K562 (cell line): ENCODE results near the gene FGFR4. TPM values are rescaled to one million over a fixed set of nuclear protein-coding genes. Genes with fewer than 3 reads are reported as not detected.

Experiments
- ATAC-seq: fragments of 200-7000 bp; cut with Tn5 transposase; 3 replicates; pipeline ENCODE4 v1.9.1; 2020; ENCODE audit warnings: moderate library complexity
- BruUV-seq: library from RNA; stranded (reverse); fragments of 400-500 nt; replicated peaks from 2 replicates; lab custom pipeline; 2021; lab: Mats Ljungman, UMichigan
- CTCF ChIA-PET: fragments of 300-600 bp; formaldehyde crosslinking; extraction: SDS; loops from one replicate; lab custom pipeline; 2021; ENCODE audit warnings: low intra/inter-chr PET ratio; lab: Yijun Ruan, JAX
- POLR2A ChIA-PET: fragments of 300-600, 350-650 bp; sonication (Branson Sonifier 250); formaldehyde crosslinking; extraction: SDS; loops from one replicate; lab custom pipeline; 2021; ENCODE audit warnings: antibody characterized with exemption, inconsistent platforms; lab: Yijun Ruan, JAX
- DNase-seq, 4 experiments: peaks; one replicate each; pipeline versions ENCODE4 v3.0.0 to v3.0.0-alpha.2; 2011 to 2018; ENCODE audit warnings: low spot score in 3 of 4, mixed read lengths in 3 of 4; ENCODE audit errors: extremely low read depth in 1 of 4
- FAIRE-seq: peaks from 2 replicates; lab custom pipeline; 2011; peaks lifted over from hg19 to GRCh38; lab: Jason Lieb, UNC
- H2AFZ ChIP-seq: 2 replicates; pipeline ENCODE4 v1.6.0; 2011; ENCODE audit warnings: low read depth, low read length, control low read depth, inconsistent platforms
- H3K27ac ChIP-seq: fragments of 200-600 bp; 3 replicates; pipeline ENCODE4 v1.8.0; 2011; ENCODE audit warnings: low read depth, mild to moderate bottlenecking, control low read depth, inconsistent platforms, low read length, moderate library complexity, mixed read lengths; ENCODE audit errors: extremely low read depth
- H3K27me3 ChIP-seq, 2 experiments: fragments of 300-600 bp in 1 of 2; 2 replicates in 1 of 2; 3 replicates in 1 of 2; pipeline versions ENCODE4 v1.6.0 to v1.8.0; 2011; ENCODE audit warnings: inconsistent platforms in 2 of 2, low read length in 2 of 2, mild to moderate bottlenecking in 1 of 2, mixed read lengths in 1 of 2, moderate library complexity in 1 of 2; ENCODE audit not compliant: control insufficient read depth in 2 of 2, insufficient read depth in 2 of 2
- H3K36me3 ChIP-seq: fragments of 300-600 bp; 3 replicates; pipeline ENCODE4 v1.8.0; 2011; ENCODE audit warnings: mild to moderate bottlenecking, low read length, inconsistent platforms; ENCODE audit not compliant: control insufficient read depth, insufficient read depth
- H3K4me1 ChIP-seq, 2 experiments: fragments of 200-600 bp in 1 of 2; replicated peaks in 1 of 2; 2 replicates in 1 of 2; 3 replicates in 1 of 2; pipeline versions ENCODE4 v1.5.1 to v1.8.0; 2011; ENCODE audit warnings: inconsistent platforms in 2 of 2, low read length in 2 of 2, mild to moderate bottlenecking in 1 of 2, mixed read lengths in 1 of 2, moderate library complexity in 1 of 2; ENCODE audit not compliant: control insufficient read depth in 2 of 2, insufficient read depth in 2 of 2
- H3K4me2 ChIP-seq: 2 replicates; pipeline ENCODE4 v1.6.1; 2011; ENCODE audit warnings: low read length, control low read depth, inconsistent platforms, mixed read lengths; ENCODE audit not compliant: insufficient read depth
- H3K4me3 ChIP-seq: fragments of 200-600 bp; sonication (generic), shearing (Covaris generic); 2 replicates; pipeline ENCODE4 v1.5.1; 2016; ENCODE audit warnings: control low read depth, inconsistent platforms
- H3K79me2 ChIP-seq: fragments of 200-600 bp; 3 replicates; pipeline ENCODE4 v1.8.0; 2011; ENCODE audit warnings: low read length, inconsistent platforms; ENCODE audit not compliant: control insufficient read depth, insufficient read depth
- H3K9ac ChIP-seq, 2 experiments: 2 replicates each; pipeline versions ENCODE4 v1.6.0 to v1.6.1; 2011; ENCODE audit warnings: low read depth in 2 of 2, low read length in 2 of 2, control low read depth in 1 of 2, inconsistent platforms in 1 of 2, mild to moderate bottlenecking in 1 of 2, mixed read lengths in 1 of 2; ENCODE audit not compliant: insufficient read depth in 1 of 2
- H3K9me1 ChIP-seq: one replicate; pipeline ENCODE4 v1.6.0; 2011; ENCODE audit warnings: inconsistent platforms, mild to moderate bottlenecking, low read length, moderate library complexity; ENCODE audit not compliant: control insufficient read depth, insufficient read depth
- H3K9me3 ChIP-seq: replicated peaks from 2 replicates; pipeline ENCODE4 v1.5.1; 2011; ENCODE audit warnings: low read depth, low read length, inconsistent platforms; ENCODE audit not compliant: control insufficient read depth, insufficient read depth
- H4K20me1 ChIP-seq: replicated peaks from 2 replicates; pipeline ENCODE4 v1.6.1; 2011; ENCODE audit warnings: low read length, inconsistent platforms, mixed read lengths; ENCODE audit not compliant: control insufficient read depth, insufficient read depth
- CBFA2T2 ChIP-seq: fragments of 450-650 bp; conservative IDR thresholded peaks from 2 replicates; pipeline ENCODE4 v1.6.1; 2017; ENCODE audit warnings: mild to moderate bottlenecking
- EP400 ChIP-seq: fragments of 450-650 bp; IDR thresholded peaks from 2 replicates; pipeline ENCODE4 v1.6.1; 2017; ENCODE audit warnings: antibody characterized with exemption, mild to moderate bottlenecking, moderate library complexity
- PTTG1 ChIP-seq: fragments of 450-650 bp; IDR thresholded peaks from 2 replicates; pipeline ENCODE4 v1.6.1; 2016; ENCODE audit warnings: low read depth, mild to moderate bottlenecking, missing genetic modification characterization, missing compliant biosample characterization
- RAD51 ChIP-seq: fragments of 450-650 bp; IDR thresholded peaks from 2 replicates; pipeline ENCODE4 v1.7.1; 2016; ENCODE audit warnings: low read depth, mild to moderate bottlenecking, borderline replicate concordance
- USF1 ChIP-seq: sonication (generic); formaldehyde crosslinking; IDR thresholded peaks from 2 replicates; pipeline ENCODE4 v1.9.0; 2022; ENCODE audit warnings: mild to moderate bottlenecking, missing genetic modification reagents
- USF2 ChIP-seq: sonication (generic); formaldehyde crosslinking; IDR thresholded peaks from 2 replicates; pipeline ENCODE4 v1.5.0; 2020; ENCODE audit warnings: missing genetic modification reagents
- YBX1 ChIP-seq: fragments of 450-650 bp; IDR thresholded peaks from 2 replicates; pipeline ENCODE4 v1.7.1; 2016; ENCODE audit warnings: mild to moderate bottlenecking
- ZBTB11 ChIP-seq, 3 experiments: fragments of 200-800 bp in 1 of 3; fragments of 250-450 bp in 1 of 3; fragments of 450-650 bp in 1 of 3; sonication (Bioruptor Pico) in 1 of 3; sonication (Bioruptor generic) in 1 of 3; formaldehyde crosslinking in 1 of 3; IDR thresholded peaks; 2 replicates each; pipeline versions ENCODE4 v1.6.1 to v1.8.0; 2016 to 2022; ENCODE audit warnings: mild to moderate bottlenecking in 2 of 3, missing genetic modification characterization in 2 of 3, missing compliant biosample characterization in 1 of 3, moderate library complexity in 1 of 3
- ZEB2 ChIP-seq: fragments of 450-650 bp; IDR thresholded peaks from 2 replicates; pipeline ENCODE4 v1.6.1; 2016
- ZNF717 ChIP-seq: fragments of 250-450 bp; sonication (Bioruptor Pico); IDR thresholded peaks from 2 replicates; pipeline ENCODE4 v1.5.0; 2021
- WGBS: fragments of 100-300 bp; shearing (Covaris generic); methylation state at CpG from one replicate; pipeline ENCODE4 v1.1.6; 2016; ENCODE audit warnings: low coverage, mixed read lengths; ENCODE audit not compliant: insufficient coverage; ENCODE audit errors: missing lambda C conversion rate; 5-methylcytosine and 5-hydroxymethylcytosine counted together
- in situ Hi-C: fragments of 300-500 bp; cut with MboI; formaldehyde crosslinking; loops from 4 replicates; pipeline ENCODE4 v1.15.0; 2018; ENCODE audit warnings: inconsistent platforms, mixed read lengths
- intact Hi-C: fragments of 100-400 bp; cut with micrococcal nuclease; formaldehyde crosslinking; loops from 2 replicates; pipeline ENCODE4 v1.14.2; 2022
- polyA plus RNA-seq, 8 experiments: library from polyadenylated mRNA; depleted of rRNA in 4 of 8; stranded (reverse) in 5 of 8; unstranded in 3 of 8; fragments of >200 nt; fragmentation: Nextera tagmentation in 2 of 8; fragmentation: Illumina TruSeq in 1 of 8; extraction: Ambion mirVana in 2 of 8; extraction: Trizol in 1 of 8; gene quantifications; 2 replicates each; pipeline versions ENCODE4 v1.2.1 to v1.2.3, GENCODE V29; 2011 to 2014; ENCODE audit warnings: inconsistent platforms in 1 of 8, missing spikeins in 1 of 8
- total RNA-seq, 7 experiments: library from RNA; depleted of rRNA in 6 of 7; stranded (reverse); fragments of >200 nt in 6 of 7; fragmentation: Illumina TruSeq in 2 of 7; extraction: Trizol in 2 of 7; gene quantifications; 2 replicates each; pipeline versions ENCODE4 v1.2.1 to v1.2.3, GENCODE V29; 2011 to 2021; ENCODE audit warnings: low replicate concordance in 1 of 7

The FGFR4 gene
- total and polyA plus RNA-seq, 9 of the 15 experiments (the other 6 are each of a cell fraction or from before 2014, with no cell fraction given), result 0.76 to 35.4 (median 7.5) TPM

DNA sequence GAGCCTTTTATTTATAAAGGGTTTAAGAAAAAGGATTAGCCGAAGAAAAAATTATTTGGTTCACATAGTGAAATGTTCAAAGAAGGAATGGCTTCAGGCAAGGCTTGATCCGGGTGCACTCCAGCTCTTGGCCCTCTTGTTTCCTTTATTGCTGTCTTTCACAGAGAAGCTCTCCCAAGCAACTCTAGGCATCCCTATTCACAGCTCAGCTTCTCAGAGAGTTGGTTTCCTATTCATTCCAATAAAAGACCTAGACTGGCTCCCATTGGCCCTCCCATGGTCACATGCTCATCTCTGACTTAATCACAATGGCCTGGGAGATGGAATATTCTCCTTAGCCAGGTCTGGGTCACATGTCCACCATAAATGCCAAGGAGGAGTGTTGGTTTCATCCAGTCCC, 9.4 kb upstream of the FGFR4 start:
- Histone ChIP-seq H3K4me2 (no peak overlapping the region), H3K27me3 (no peaks in the 10 kb centered on the region), H3K79me2 (no peaks in the 10 kb centered on the region), H3K4me1 (peaks cover 0 to 5% of the 10 kb centered on the region in 2 experiments; a peak in 2 of 5 replicates), H3K4me3 (no peak overlapping the region), H3K9me3 (no peaks in the 10 kb centered on the region), H4K20me1 (no peaks in the 10 kb centered on the region), H3K36me3 (no peaks in the 10 kb centered on the region), H3K9ac (no peak overlapping the region), H2AFZ (no peak overlapping the region), H3K9me1 (no peaks in the 10 kb centered on the region), H3K27ac (no peak overlapping the region)
- intact Hi-C loops, result no loop called here
- ATAC-seq (peak; percentile 75), FAIRE-seq (no peak), DNase-seq (no peak)
- WGBS, result 29% methylated on average over 2 of the region's 2 CpGs
- CTCF ChIA-PET, result no interaction called here
- in situ Hi-C loops, result no loop called here
- POLR2A ChIA-PET, result interaction anchor here (0.6 to 0.7 kb wide), 2 partner anchors 363 to 995 kb away, joined by 3 read pairs; no protein-coding TSS in a partner anchor
- BruUV-seq, result no TSS peak
- no peak for TF ChIP-seq ZBTB11 (CRISPR knock-in tag; IDR thresholded peaks at IDR 0.05)
- TF ChIP-seq CBFA2T2, result 0 out of 2 replicates have a peak, but pooled peaks have one; percentile 3
- TF ChIP-seq YBX1, result no peak
- TF ChIP-seq USF1 (CRISPR knock-in tag), result peak; percentile 83
- TF ChIP-seq ZEB2, result no peak
- TF ChIP-seq RAD51, result peak; percentile 72; the same call in 1 of the 2 replicates
- no peak for TF ChIP-seq PTTG1 (tag)
- TF ChIP-seq ZNF717 (CRISPR knock-in tag), result no peak
- TF ChIP-seq EP400, result no peak
- TF ChIP-seq USF2 (CRISPR knock-in tag), result peak; percentile 69
